Progenitor cell of endocrine pancreas (in vitro differentiated cells): ENCODE data around the gene PROK1. TPM values are rescaled to one million over a fixed set of nuclear protein-coding genes. Genes with fewer than 3 reads are reported as not detected.

ENCODE experiments used
- DNase-seq: peaks from one replicate; pipeline ENCODE4 v3.0.0; 2021; ENCODE audit warnings: low spot score; ENCODE audit not compliant: unreplicated experiment
- H3K27ac Mint-ChIP-seq: 2 replicates; pipeline ENCODE4 v1.8.0; 2021; ENCODE audit warnings: mild to moderate bottlenecking, moderate library complexity, mixed read lengths
- H3K27me3 Mint-ChIP-seq: 2 replicates; pipeline ENCODE4 v1.8.0; 2021; ENCODE audit warnings: mixed read lengths
- H3K36me3 Mint-ChIP-seq: 2 replicates; pipeline ENCODE4 v1.8.0; 2022; ENCODE audit warnings: mixed read lengths; ENCODE audit not compliant: insufficient read depth
- H3K4me1 Mint-ChIP-seq: 2 replicates; pipeline ENCODE4 v1.8.0; 2021; ENCODE audit warnings: low read depth, mixed read lengths
- H3K4me3 Mint-ChIP-seq: 2 replicates; pipeline ENCODE4 v1.8.0; 2021; ENCODE audit warnings: low read depth, mild to moderate bottlenecking, moderate library complexity, mixed read lengths
- H3K9me3 Mint-ChIP-seq: 2 replicates; pipeline ENCODE4 v1.8.0; 2021; ENCODE audit warnings: low read depth, mixed read lengths
- total RNA-seq: library from RNA; stranded (reverse); gene quantifications from 2 replicates; pipeline ENCODE4 v1.2.1, GENCODE V29; 2021
- TF ChIP-seq, protein P1 (sequence below): fragments of 200-600 bp; sonication (generic); IDR thresholded peaks from one replicate; pipeline ENCODE4 v1.5.0; 2021; ENCODE audit warnings: antibody characterized with exemption, mild to moderate bottlenecking; ENCODE audit not compliant: unreplicated experiment

Gene PROK1
- total RNA-seq, 1 donor from 2014 or later: not detected

DNA sequence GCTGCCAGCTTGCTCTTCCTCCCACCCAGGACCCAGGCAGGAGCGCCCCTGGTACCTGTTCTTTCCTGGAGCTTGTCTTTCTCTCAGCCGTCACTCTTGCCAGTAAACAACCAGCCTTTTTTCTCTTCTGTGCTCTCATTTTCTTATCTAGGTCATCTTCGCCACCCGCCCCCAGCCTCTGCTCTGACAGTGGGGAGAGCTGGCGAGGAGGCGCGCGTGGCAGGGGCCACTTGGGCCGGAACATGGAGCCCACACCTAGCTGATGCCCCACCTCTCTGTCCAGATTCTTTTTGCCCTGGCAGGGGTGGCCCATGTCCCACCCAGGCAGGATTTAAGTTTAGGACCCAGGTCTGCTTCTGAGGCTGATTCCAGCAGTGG is 32.3 kb downstream of the PROK1 start:
- DNase-seq: no peak
- H3K4me1 Mint-ChIP-seq: peaks cover 8% of the 10 kb centered on the region

DNA sequence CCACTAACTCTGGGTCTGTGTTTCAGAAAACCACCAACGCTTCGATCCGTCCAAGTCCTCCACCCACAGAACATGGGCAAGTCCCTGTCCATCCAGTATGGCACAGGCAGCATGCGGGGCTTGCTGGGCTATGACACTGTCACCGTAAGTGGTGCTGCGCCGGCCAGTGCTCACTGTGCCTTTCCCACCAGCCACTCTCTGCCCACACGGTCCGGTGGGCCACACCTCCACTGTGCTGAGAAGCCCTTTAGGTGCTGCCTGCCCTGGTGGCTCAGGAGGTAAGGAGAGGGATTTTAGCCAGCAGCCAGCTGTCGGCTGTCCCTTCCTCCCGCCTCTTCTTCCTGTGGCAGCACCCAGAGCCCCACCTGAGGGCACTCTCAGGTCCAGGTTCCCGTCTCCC is 33.9 kb downstream of the PROK1 start:
- H3K4me1 Mint-ChIP-seq: peaks cover 2% of the 10 kb centered on the region
- no peak overlapping the region for H3K27ac Mint-ChIP-seq
- no peak for DNase-seq
- TF ChIP-seq, protein P1, sequence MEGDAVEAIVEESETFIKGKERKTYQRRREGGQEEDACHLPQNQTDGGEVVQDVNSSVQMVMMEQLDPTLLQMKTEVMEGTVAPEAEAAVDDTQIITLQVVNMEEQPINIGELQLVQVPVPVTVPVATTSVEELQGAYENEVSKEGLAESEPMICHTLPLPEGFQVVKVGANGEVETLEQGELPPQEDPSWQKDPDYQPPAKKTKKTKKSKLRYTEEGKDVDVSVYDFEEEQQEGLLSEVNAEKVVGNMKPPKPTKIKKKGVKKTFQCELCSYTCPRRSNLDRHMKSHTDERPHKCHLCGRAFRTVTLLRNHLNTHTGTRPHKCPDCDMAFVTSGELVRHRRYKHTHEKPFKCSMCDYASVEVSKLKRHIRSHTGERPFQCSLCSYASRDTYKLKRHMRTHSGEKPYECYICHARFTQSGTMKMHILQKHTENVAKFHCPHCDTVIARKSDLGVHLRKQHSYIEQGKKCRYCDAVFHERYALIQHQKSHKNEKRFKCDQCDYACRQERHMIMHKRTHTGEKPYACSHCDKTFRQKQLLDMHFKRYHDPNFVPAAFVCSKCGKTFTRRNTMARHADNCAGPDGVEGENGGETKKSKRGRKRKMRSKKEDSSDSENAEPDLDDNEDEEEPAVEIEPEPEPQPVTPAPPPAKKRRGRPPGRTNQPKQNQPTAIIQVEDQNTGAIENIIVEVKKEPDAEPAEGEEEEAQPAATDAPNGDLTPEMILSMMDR: no peak
- no peak overlapping the region for H3K4me3 Mint-ChIP-seq
- H3K9me3 Mint-ChIP-seq: no peaks in the 10 kb centered on the region
- peaks cover 39% of the 10 kb centered on the region for H3K27me3 Mint-ChIP-seq
- H3K36me3 Mint-ChIP-seq: no peaks in the 10 kb centered on the region

More for the DNA sequence above, 32.3 kb downstream of the PROK1 start:
- TF ChIP-seq, protein P1: no peak
- H3K9me3 Mint-ChIP-seq: no peaks in the 10 kb centered on the region
- H3K4me3 Mint-ChIP-seq: no peak overlapping the region
- no peak overlapping the region for H3K27ac Mint-ChIP-seq
- H3K36me3 Mint-ChIP-seq: no peaks in the 10 kb centered on the region
- H3K27me3 Mint-ChIP-seq: peaks cover 45% of the 10 kb centered on the region

DNA sequence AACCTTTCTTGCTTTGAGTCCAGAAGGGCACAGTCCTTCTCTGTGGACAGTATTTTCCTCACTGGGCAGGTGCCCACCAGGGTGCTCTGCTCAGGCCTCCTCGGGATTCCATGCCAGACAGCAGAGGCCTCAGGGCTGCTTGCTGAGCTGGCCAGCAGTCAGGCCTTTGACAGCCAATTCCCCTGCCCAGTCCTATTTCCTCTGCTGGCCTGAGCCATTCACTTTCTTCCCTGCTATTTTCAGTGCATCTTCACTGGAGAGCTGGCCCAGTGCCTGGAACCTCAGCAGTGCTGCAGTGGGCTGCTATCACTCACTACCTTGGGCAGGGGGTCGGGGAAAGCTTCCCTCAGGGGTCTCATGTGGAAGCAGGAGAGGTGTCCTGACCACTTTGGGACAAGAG is 34.8 kb downstream of the PROK1 start:
- no peak for DNase-seq
- H3K9me3 Mint-ChIP-seq: no peaks in the 10 kb centered on the region
- TF ChIP-seq, protein P1: no peak
- no peak overlapping the region for H3K4me3 Mint-ChIP-seq
- peaks cover 37% of the 10 kb centered on the region for H3K27me3 Mint-ChIP-seq
- peaks cover 2% of the 10 kb centered on the region for H3K4me1 Mint-ChIP-seq
- no peak overlapping the region for H3K27ac Mint-ChIP-seq
- no peaks in the 10 kb centered on the region for H3K36me3 Mint-ChIP-seq

DNA sequence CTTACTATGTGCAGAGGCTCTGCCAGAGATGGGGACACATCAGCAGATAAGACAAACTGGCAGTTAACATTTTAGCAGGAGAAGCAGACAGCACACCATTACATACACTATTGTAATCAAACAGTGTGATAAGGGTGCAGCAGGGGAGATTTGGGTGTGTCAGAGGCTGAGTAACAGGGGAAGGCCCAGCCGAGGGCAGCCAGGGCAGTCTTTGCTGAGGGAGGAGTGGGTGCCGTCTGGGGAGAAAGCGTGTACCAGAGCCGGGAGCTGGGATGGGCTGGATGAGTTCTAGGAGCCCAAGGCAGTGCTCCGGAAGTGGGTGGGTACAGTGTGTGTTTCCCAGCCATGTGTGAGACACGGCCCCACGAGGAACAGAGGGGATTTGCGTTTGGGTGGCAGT is 36.8 kb downstream of the PROK1 start:
- Mint-ChIP-seq H3K27ac (no peak overlapping the region), H3K27me3 (peaks cover 45% of the 10 kb centered on the region)

DNA sequence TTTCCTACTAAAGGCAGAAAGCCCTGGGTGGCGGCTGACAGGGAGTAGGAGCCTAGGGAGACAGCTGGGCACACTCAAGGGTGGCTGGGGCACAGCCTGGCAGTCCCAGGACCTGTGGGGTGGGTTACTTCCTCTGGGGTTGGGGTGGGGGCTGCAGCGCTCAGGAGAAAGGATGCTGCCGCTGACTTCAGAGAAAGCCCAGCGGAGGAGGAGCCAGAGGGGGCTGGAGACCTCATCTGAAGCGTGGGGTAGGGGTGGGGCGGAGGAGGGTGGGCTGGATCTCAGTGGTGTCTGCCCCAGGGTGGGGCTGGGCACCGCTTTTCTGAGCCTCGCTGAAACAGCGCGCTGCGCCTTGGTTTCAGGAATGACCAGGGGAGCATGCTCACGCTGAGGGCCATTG is 37.2 kb downstream of the PROK1 start:
- H3K4me1 Mint-ChIP-seq: peaks cover 2% of the 10 kb centered on the region
- no peaks in the 10 kb centered on the region for H3K9me3 Mint-ChIP-seq
- no peak overlapping the region for H3K27ac Mint-ChIP-seq
- H3K36me3 Mint-ChIP-seq: no peaks in the 10 kb centered on the region
- no peak overlapping the region for H3K4me3 Mint-ChIP-seq
- DNase-seq: no peak
- TF ChIP-seq, protein P1: no peak
- H3K27me3 Mint-ChIP-seq: peaks cover 43% of the 10 kb centered on the region

More for the DNA sequence above, 36.8 kb downstream of the PROK1 start:
- H3K36me3 Mint-ChIP-seq: no peaks in the 10 kb centered on the region
- no peaks in the 10 kb centered on the region for H3K9me3 Mint-ChIP-seq
- TF ChIP-seq, protein P1: no peak
- peaks cover 2% of the 10 kb centered on the region for H3K4me1 Mint-ChIP-seq
- no peak for DNase-seq
- no peak overlapping the region for H3K4me3 Mint-ChIP-seq
